HL-60/S4 treated with retinoic acid at 250 ng/mL for 4 days and 3 days (cell line): ENCODE measurements around the gene CABP7.
"Not testable (repeated sequence)": the region's sequence is repeated elsewhere in the genome, so short reads cannot be mapped to it uniquely, and the experiment has no call there.

ENCODE experiments used
- in situ Hi-C: fragments of 300-500 bp; cut with MboI; formaldehyde crosslinking; loops from 2 replicates; pipeline ENCODE4 v1.7.0; 2022; ENCODE audit warnings: low sequenced_read_pairs

CABP7 gene

GRCh38 chr22:29741926-29742325 is 22.1 kb downstream of the CABP7 start:
- in situ Hi-C loops: no loop called here

GRCh38 chr22:29742326-29742725 is 22.5 kb downstream of the CABP7 start:
- in situ Hi-C loops: no loop called here

GRCh38 chr22:29744902-29745301 is 25.1 kb downstream of the CABP7 start:
- in situ Hi-C loops: no loop called here

- in situ Hi-C loops: no loop called here
Measured at GRCh38 chr22:29747832-29748231, 28.0 kb downstream of the CABP7 start.

GRCh38 chr22:29748248-29748893 is 28.6 kb downstream of the CABP7 start:
- in situ Hi-C loops: no loop called here

- in situ Hi-C loops: no loop called here
Measured at GRCh38 chr22:29750029-29750428, 30.2 kb downstream of the CABP7 start.

GRCh38 chr22:29750559-29751538 is 31.0 kb downstream of the CABP7 start:
- in situ Hi-C loops: no loop called here

- in situ Hi-C loops: no loop called here
Measured at GRCh38 chr22:29751669-29752068, 31.9 kb downstream of the CABP7 start.

GRCh38 chr22:29753808-29754657 is 34.2 kb downstream of the CABP7 start:
- in situ Hi-C loops: no loop called here

- in situ Hi-C loops: not testable (repeated sequence)
Measured at GRCh38 chr22:29754658-29755395, 35.0 kb downstream of the CABP7 start.

- in situ Hi-C loops: no loop called here
Measured at GRCh38 chr22:29755889-29756288, 36.1 kb downstream of the CABP7 start.

- in situ Hi-C loops: no loop called here
Measured at GRCh38 chr22:29756341-29756740, 36.5 kb downstream of the CABP7 start.

- in situ Hi-C loops: no loop called here
Measured at GRCh38 chr22:29757096-29757495, 37.3 kb downstream of the CABP7 start.

GRCh38 chr22:29758068-29758622 is 38.3 kb downstream of the CABP7 start:
- in situ Hi-C loops: no loop called here

- in situ Hi-C loops: no loop called here
Measured at GRCh38 chr22:29758959-29759358, 39.2 kb downstream of the CABP7 start.

GRCh38 chr22:29762263-29762662 is 42.5 kb downstream of the CABP7 start:
- in situ Hi-C loops: no loop called here

GRCh38 chr22:29765905-29766631 is 46.3 kb downstream of the CABP7 start:
- in situ Hi-C loops: no loop called here

- in situ Hi-C loops: no loop called here
Measured at GRCh38 chr22:29766632-29767170, 46.9 kb downstream of the CABP7 start, which contains the start of gene ZMAT5. Gene ZMAT5 (minus strand): TSS chr22:29767007. CDS start chr22:29748544, 18,463 bp downstream.
